Bronchus fibroblast of lung (primary cell): ENCODE data around the gene LILRA1. TPM values are rescaled to one million over a fixed set of nuclear protein-coding genes. Genes with fewer than 3 reads are reported as not detected.

Experiments
- total RNA-seq: library from RNA; depleted of rRNA; stranded (reverse); fragments of >200 nt; gene quantifications from 2 replicates; pipeline ENCODE4 v1.2.3, GENCODE V29; 2015

LILRA1 gene
- total RNA-seq = not detected in 2 replicates

GRCh38 chr19:54593445-54593844, at the start of gene LILRA1:
Gene LILRA1, plus strand, starts transcription at chr19:54593632. Its CDS starts 613 bp downstream, at chr19:54594245.

GRCh38 chr19:54573330-54573872, 20.0 kb upstream of the LILRA1 start, which contains the start of gene LILRA2:
Gene LILRA2, plus strand, starts transcription at chr19:54573790. Its CDS starts 89 bp downstream, at chr19:54573879.

GRCh38 chr19:54630262-54630661, 36.8 kb downstream of the LILRA1 start, which contains the start of gene LILRB1:
Gene LILRB1, plus strand, starts transcription at chr19:54630484. Its CDS starts 590 bp downstream, at chr19:54631074.

Other genes with a start within 250 kb of the LILRA1 start
- not detected in 2 replicates for gene LAIR1, start 228.7 kb upstream of the LILRA1 start, total RNA-seq
- gene TTYH1, start 178.2 kb upstream of the LILRA1 start, total RNA-seq = not detected in 2 replicates
- gene LENG8, start 144.4 kb upstream of the LILRA1 start, total RNA-seq = 30.9 and 31.1 TPM in 2 replicates
- gene LENG9, start 129.9 kb upstream of the LILRA1 start, total RNA-seq = 5.1 and 5.5 TPM in 2 replicates
- 26.5 and 30.4 TPM in 2 replicates for gene CDC42EP5, start 120.3 kb upstream of the LILRA1 start, total RNA-seq
- not detected in 2 replicates for gene LAIR2, start 90.8 kb upstream of the LILRA1 start, total RNA-seq
- gene LILRA2, start 19.8 kb upstream of the LILRA1 start, total RNA-seq = not detected in 2 replicates
- not detected in 2 replicates for gene LILRB1, start 36.9 kb downstream of the LILRA1 start, total RNA-seq
- not detected in 2 replicates for gene LILRB4, start 69.4 kb downstream of the LILRA1 start, total RNA-seq
- not detected in 2 replicates for gene KIR3DL3, start 130.8 kb downstream of the LILRA1 start, total RNA-seq
- gene KIR2DL3, start 144.9 kb downstream of the LILRA1 start, total RNA-seq = not detected in 2 replicates
- gene KIR2DL1, start 176.2 kb downstream of the LILRA1 start, total RNA-seq = not detected in 2 replicates
- gene KIR2DL4, start 210.0 kb downstream of the LILRA1 start, total RNA-seq = not detected in 2 replicates
- gene KIR3DL1, start 222.8 kb downstream of the LILRA1 start, total RNA-seq = not detected in 2 replicates
- not detected in 2 replicates for gene KIR2DS4, start 239.0 kb downstream of the LILRA1 start, total RNA-seq